Endodermal cell (in vitro differentiated cells): Measurements from ENCODE around the gene PITPNC1. TPM values are rescaled to one million over a fixed set of nuclear protein-coding genes. Genes with fewer than 3 reads are reported as not detected.

Experiments
- DNase-seq: peaks from one replicate; pipeline ENCODE4 v3.0.0-alpha.2; 2017
- H3K27ac ChIP-seq: 2 replicates; pipeline ENCODE4 v1.5.1; 2013; ENCODE audit warnings: mild to moderate bottlenecking, low read depth, low read length, moderate library complexity
- H3K27me3 ChIP-seq: 2 replicates; pipeline ENCODE4 v1.6.1; 2013; ENCODE audit warnings: mild to moderate bottlenecking, low read length, moderate library complexity; ENCODE audit not compliant: insufficient read depth, control insufficient read depth, poor library complexity, severe bottlenecking
- H3K36me3 ChIP-seq: 2 replicates; pipeline ENCODE4 v1.7.0; 2013; ENCODE audit warnings: mild to moderate bottlenecking, low read length, moderate library complexity; ENCODE audit not compliant: control insufficient read depth, insufficient read depth
- H3K4me1 ChIP-seq: one replicate; pipeline ENCODE4 v1.7.0; 2013; ENCODE audit warnings: low read length; ENCODE audit not compliant: control insufficient read depth, insufficient read depth
- H3K4me3 ChIP-seq: 2 replicates; pipeline ENCODE4 v1.5.1; 2013; ENCODE audit warnings: mild to moderate bottlenecking, low read length, moderate library complexity
- H3K9ac ChIP-seq: 2 replicates; pipeline ENCODE4 v1.6.1; 2013; ENCODE audit warnings: mild to moderate bottlenecking, low read length, moderate library complexity; ENCODE audit not compliant: poor library complexity, severe bottlenecking; ENCODE audit errors: extremely low read depth
- H3K9me3 ChIP-seq: 2 replicates; pipeline ENCODE4 v1.6.1; 2013; ENCODE audit warnings: mild to moderate bottlenecking, low read length, moderate library complexity; ENCODE audit not compliant: control insufficient read depth
- H3K27ac Mint-ChIP-seq: 2 replicates; pipeline ENCODE4 v1.8.0; 2020; ENCODE audit warnings: mixed read lengths
- H3K27me3 Mint-ChIP-seq: 2 replicates; pipeline ENCODE4 v1.8.0; 2021; ENCODE audit warnings: mild to moderate bottlenecking, mixed read lengths; ENCODE audit not compliant: insufficient read depth
- H3K36me3 Mint-ChIP-seq: 2 replicates; pipeline ENCODE4 v1.8.0; 2020; ENCODE audit warnings: low read depth, mixed read lengths
- H3K4me1 Mint-ChIP-seq: 2 replicates; pipeline ENCODE4 v1.8.0; 2020; ENCODE audit warnings: mixed read lengths
- H3K4me3 Mint-ChIP-seq: 2 replicates; pipeline ENCODE4 v1.8.0; 2020; ENCODE audit warnings: mild to moderate bottlenecking, moderate library complexity, mixed read lengths
- H3K9me3 Mint-ChIP-seq: 2 replicates; pipeline ENCODE4 v1.8.0; 2020; ENCODE audit warnings: mild to moderate bottlenecking, mixed read lengths
- CTCF ChIP-seq: fragments of 200-600 bp; sonication (generic); conservative IDR thresholded peaks from 2 replicates; pipeline ENCODE4 v1.5.0; 2021; ENCODE audit warnings: antibody characterized with exemption, mild to moderate bottlenecking
- WGBS, 2 experiments: methylation state at CpG; one replicate each; pipeline versions ENCODE4 v1.1.5 to v1.1.7; 2013; ENCODE audit warnings: missing lambda C conversion rate in 2 of 2, mixed read lengths in 1 of 2; ENCODE audit not compliant: insufficient coverage in 1 of 2, insufficient read length in 1 of 2; 5-methylcytosine and 5-hydroxymethylcytosine counted together
- total RNA-seq, 2 donors: library from RNA; stranded (reverse); fragmentation: NEBNext Ultra II Directional in 1 of 2; extraction: Animal tissue kit (Norgen Biotek cat#: 25700) in 1 of 2; gene quantifications; 2 replicates in 1 of 2; 3 replicates in 1 of 2; pipeline ENCODE4 v1.2.1, GENCODE V29; 2021

The PITPNC1 gene
- total RNA-seq, 2 donors from 2014 or later, result 28.9 to 36.4 TPM

- Histone ChIP-seq H3K4me3 (no peak overlapping the region), H3K4me1 (no peaks in the 10 kb centered on the region), H3K27me3 (no peaks in the 10 kb centered on the region), H3K9ac (no peak overlapping the region), H3K9me3 (no peaks in the 10 kb centered on the region), H3K36me3 (no peaks in the 10 kb centered on the region), H3K27ac (peak overlapping the region; percentile 94)
- Mint-ChIP-seq H3K4me3 (no peak overlapping the region), H3K36me3 (no peaks in the 10 kb centered on the region), H3K4me1 (peaks cover 33% of the 10 kb centered on the region), H3K27ac (no peak overlapping the region), H3K9me3 (no peaks in the 10 kb centered on the region), H3K27me3 (no peaks in the 10 kb centered on the region)
- 94 to 97% methylated on average over 5 to 6 of the region's 6 CpGs for WGBS, 2 experiments
- no peak for TF ChIP-seq CTCF
- DNase-seq, result no peak
Measured at GRCh38 chr17:67443931-67444595, 67.0 kb downstream of the PITPNC1 start.

GRCh38 chr17:67448449-67448848, 71.4 kb downstream of the PITPNC1 start:
- no peaks in the 10 kb centered on the region for H3K27me3 Mint-ChIP-seq
- WGBS, 2 experiments, result 92 to 93% methylated on average over 7 of the region's 7 CpGs
- H3K9me3 Mint-ChIP-seq, result no peaks in the 10 kb centered on the region
- H3K9me3 ChIP-seq, result no peaks in the 10 kb centered on the region
- H3K27ac ChIP-seq, result no peak overlapping the region
- no peak for TF ChIP-seq CTCF
- no peak overlapping the region for H3K4me3 Mint-ChIP-seq
- peaks cover 5% of the 10 kb centered on the region for H3K36me3 ChIP-seq
- H3K4me1 ChIP-seq, result no peaks in the 10 kb centered on the region
- peaks cover 3% of the 10 kb centered on the region for H3K36me3 Mint-ChIP-seq
- H3K4me3 ChIP-seq, result no peak overlapping the region
- H3K9ac ChIP-seq, result no peak overlapping the region
- peak; percentile 46 for DNase-seq
- peaks cover 28% of the 10 kb centered on the region for H3K4me1 Mint-ChIP-seq
- no peaks in the 10 kb centered on the region for H3K27me3 ChIP-seq
- H3K27ac Mint-ChIP-seq, result no peak overlapping the region

- DNase-seq, result peak; percentile 13
- Histone ChIP-seq H3K4me3 (no peak overlapping the region), H3K9ac (no peak overlapping the region), H3K27me3 (no peaks in the 10 kb centered on the region), H3K27ac (no peak overlapping the region), H3K36me3 (peaks cover 5% of the 10 kb centered on the region), H3K4me1 (no peaks in the 10 kb centered on the region), H3K9me3 (no peaks in the 10 kb centered on the region)
- peaks cover 31% of the 10 kb centered on the region for H3K4me1 Mint-ChIP-seq
- TF ChIP-seq CTCF, result no peak
- H3K9me3 Mint-ChIP-seq, result no peaks in the 10 kb centered on the region
- H3K4me3 Mint-ChIP-seq, result no peak overlapping the region
- 90 to 100% methylated on average over 5 to 6 of the region's 6 CpGs for WGBS, 2 experiments
- H3K36me3 Mint-ChIP-seq, result peaks cover 3% of the 10 kb centered on the region
- H3K27me3 Mint-ChIP-seq, result no peaks in the 10 kb centered on the region
- H3K27ac Mint-ChIP-seq, result no peak overlapping the region
Measured at GRCh38 chr17:67449065-67449464, 72.0 kb downstream of the PITPNC1 start.
